ENCODE data around the gene PDZD4. TPM values are rescaled to one million over a fixed set of nuclear protein-coding genes. Genes with fewer than 3 reads are reported as not detected.

Gene PDZD4
- total and polyA plus RNA-seq, 2 donors from 2014 or later, result 4.7 to 7.0 TPM

GRCh38 chrX:153772316-153773217 lies 57.8 kb downstream of the PDZD4 start:
- no peak for FAIRE-seq
- intact Hi-C loops (cut with DNase I), result no loop called here
- Histone ChIP-seq H3K9me3 (ENCODE audit: control insufficient read depth in 2 of 3, insufficient read depth in 1 of 3, low read length in 3 of 3) (no peaks in the 10 kb centered on the region), H3K36me3 (ENCODE audit: control insufficient read depth in 2 of 3, insufficient read depth in 3 of 3, low read length in 3 of 3) (no peaks in the 10 kb centered on the region), H3K27me3 (ENCODE audit: control insufficient read depth, insufficient read depth, low read length) (no peaks in the 10 kb centered on the region), H3K27ac (ENCODE audit: low read depth in 2 of 2, low read length in 2 of 2) (no peak overlapping the region), H3K4me3 (ENCODE audit: low read length in 3 of 3) (no peak overlapping the region), H3K4me1 (ENCODE audit: control insufficient read depth in 2 of 3, insufficient read depth in 2 of 3, low read depth in 1 of 3, low read length in 3 of 3) (no peaks in the 10 kb centered on the region), H3K9ac (ENCODE audit: low read length in 3 of 3) (no peak overlapping the region)
- peak in 2 of 5 donors; percentile 26 to 62 for DNase-seq
- TF ChIP-seq CTCF (IDR thresholded peaks at IDR 0.05; ENCODE audit: borderline replicate concordance, extremely low read depth, insufficient read depth), result no peak

- peak in 2 of 5 donors; percentile 24 to 71 for DNase-seq
- no peak overlapping the region for H3K9ac ChIP-seq (ENCODE audit: low read length in 3 of 3)
- H3K9me3 ChIP-seq (ENCODE audit: control insufficient read depth in 2 of 3, insufficient read depth in 1 of 3, low read length in 3 of 3), result no peaks in the 10 kb centered on the region
- H3K27ac ChIP-seq (ENCODE audit: low read depth in 2 of 2, low read length in 2 of 2), result no peak overlapping the region
- no peaks in the 10 kb centered on the region for H3K4me1 ChIP-seq (ENCODE audit: control insufficient read depth in 2 of 3, insufficient read depth in 2 of 3, low read depth in 1 of 3, low read length in 3 of 3)
- no peak for FAIRE-seq
- no peak for TF ChIP-seq CTCF (IDR thresholded peaks at IDR 0.05; ENCODE audit: borderline replicate concordance, extremely low read depth, insufficient read depth)
- intact Hi-C loops (cut with DNase I), result no loop called here
- H3K4me3 ChIP-seq (ENCODE audit: low read length in 3 of 3), result no peak overlapping the region
- no peaks in the 10 kb centered on the region for H3K27me3 ChIP-seq (ENCODE audit: control insufficient read depth, insufficient read depth, low read length)
- H3K36me3 ChIP-seq (ENCODE audit: control insufficient read depth in 2 of 3, insufficient read depth in 3 of 3, low read length in 3 of 3), result no peaks in the 10 kb centered on the region
Observed at GRCh38 chrX:153771415-153772315, 58.7 kb downstream of the PDZD4 start.

GRCh38 chrX:153770601-153771414 lies 59.5 kb downstream of the PDZD4 start:
- Histone ChIP-seq H3K9me3 (ENCODE audit: control insufficient read depth in 2 of 3, insufficient read depth in 1 of 3, low read length in 3 of 3) (no peaks in the 10 kb centered on the region), H3K9ac (ENCODE audit: low read length in 3 of 3) (no peak overlapping the region), H3K27ac (ENCODE audit: low read depth in 2 of 2, low read length in 2 of 2) (no peak overlapping the region), H3K36me3 (ENCODE audit: control insufficient read depth in 2 of 3, insufficient read depth in 3 of 3, low read length in 3 of 3) (no peaks in the 10 kb centered on the region), H3K27me3 (ENCODE audit: control insufficient read depth, insufficient read depth, low read length) (no peaks in the 10 kb centered on the region), H3K4me3 (ENCODE audit: low read length in 3 of 3) (no peak overlapping the region), H3K4me1 (ENCODE audit: control insufficient read depth in 2 of 3, insufficient read depth in 2 of 3, low read depth in 1 of 3, low read length in 3 of 3) (no peaks in the 10 kb centered on the region)
- no peak for FAIRE-seq
- intact Hi-C loops (cut with DNase I), result no loop called here
- peak in 1 of 5 donors; percentile 25 for DNase-seq
- TF ChIP-seq CTCF (IDR thresholded peaks at IDR 0.05; ENCODE audit: borderline replicate concordance, extremely low read depth, insufficient read depth), result no peak
